K562 (cell line): ENCODE data around the gene MFSD11. TPM values are rescaled to one million over a fixed set of nuclear protein-coding genes. Genes with fewer than 3 reads are reported as not detected.

ENCODE experiments used
- KAT7 ChIP-seq: sonication (generic); formaldehyde crosslinking; IDR thresholded peaks from 2 replicates; pipeline ENCODE4 v1.8.0; 2022; ENCODE audit warnings: missing genetic modification reagents, mild to moderate bottlenecking, borderline replicate concordance
- LARP7 ChIP-seq: fragments of 450-650 bp; IDR thresholded peaks from 2 replicates; pipeline ENCODE4 v1.6.1; 2016
- MECOM ChIP-seq: fragments of 250-450 bp; sonication (Bioruptor Pico); IDR thresholded peaks from 2 replicates; pipeline ENCODE4 v1.8.0; 2022; ENCODE audit warnings: inconsistent platforms
- PBX2 ChIP-seq, 2 experiments: IDR thresholded peaks in 1 of 2; conservative IDR thresholded peaks in 1 of 2; 2 replicates each; pipeline ENCODE4 v1.6.1; 2016; ENCODE audit warnings: low read depth in 2 of 2, mild to moderate bottlenecking in 1 of 2, missing compliant biosample characterization in 1 of 2, missing genetic modification characterization in 1 of 2, moderate library complexity in 1 of 2
- RBFOX2 ChIP-seq: fragments of 200-400 bp; formaldehyde crosslinking; IDR thresholded peaks from 2 replicates; pipeline ENCODE4 v1.6.1; 2017; ENCODE audit warnings: low read depth, mild to moderate bottlenecking, low read length, moderate library complexity
- TGIF2 ChIP-seq: sonication (generic); formaldehyde crosslinking; IDR thresholded peaks from 2 replicates; pipeline ENCODE4 v1.8.1; 2022; ENCODE audit warnings: mild to moderate bottlenecking, missing genetic modification reagents, moderate library complexity
- USF2 ChIP-seq: sonication (generic); formaldehyde crosslinking; IDR thresholded peaks from 2 replicates; pipeline ENCODE4 v1.5.0; 2020; ENCODE audit warnings: missing genetic modification reagents
- ZBTB49 ChIP-seq: sonication (generic); formaldehyde crosslinking; IDR thresholded peaks from 2 replicates; pipeline ENCODE4 v1.8.0; 2022; ENCODE audit warnings: missing genetic modification reagents, mild to moderate bottlenecking, borderline replicate concordance
- ZNF407 ChIP-seq: fragments of 450-650 bp; IDR thresholded peaks from 2 replicates; pipeline ENCODE4 v1.6.1; 2016; ENCODE audit warnings: low read depth
- ZNF436 ChIP-seq: fragments of 250-450, 450-650 bp; sonication (Bioruptor Pico); formaldehyde crosslinking; IDR thresholded peaks from 2 replicates; pipeline ENCODE4 v1.7.0; 2020; ENCODE audit warnings: mild to moderate bottlenecking
- ZNF717 ChIP-seq: fragments of 250-450 bp; sonication (Bioruptor Pico); IDR thresholded peaks from 2 replicates; pipeline ENCODE4 v1.5.0; 2021
- polyA plus RNA-seq, 8 experiments: library from polyadenylated mRNA; depleted of rRNA in 4 of 8; stranded (reverse) in 5 of 8; unstranded in 3 of 8; fragments of >200 nt; fragmentation: Nextera tagmentation in 2 of 8; fragmentation: Illumina TruSeq in 1 of 8; extraction: Ambion mirVana in 2 of 8; extraction: Trizol in 1 of 8; gene quantifications; 2 replicates each; pipeline versions ENCODE4 v1.2.1 to v1.2.3, GENCODE V29; 2011 to 2014; ENCODE audit warnings: inconsistent platforms in 1 of 8, missing spikeins in 1 of 8
- total RNA-seq, 7 experiments: library from RNA; depleted of rRNA in 6 of 7; stranded (reverse); fragments of >200 nt in 6 of 7; fragmentation: Illumina TruSeq in 2 of 7; extraction: Trizol in 2 of 7; gene quantifications; 2 replicates each; pipeline versions ENCODE4 v1.2.1 to v1.2.3, GENCODE V29; 2011 to 2021; ENCODE audit warnings: low replicate concordance in 1 of 7
- TF ChIP-seq, protein P1 (sequence below): fragments of 250-450 bp; sonication (Bioruptor Pico); IDR thresholded peaks from 2 replicates; pipeline ENCODE4 v1.8.0; 2021; ENCODE audit warnings: mild to moderate bottlenecking, moderate library complexity

The MFSD11 gene
- total and polyA plus RNA-seq, 9 of the 15 experiments (the other 6 are each of a cell fraction or from before 2014, with no cell fraction given): 14.4 to 24.5 (median 19.9) TPM

DNA sequence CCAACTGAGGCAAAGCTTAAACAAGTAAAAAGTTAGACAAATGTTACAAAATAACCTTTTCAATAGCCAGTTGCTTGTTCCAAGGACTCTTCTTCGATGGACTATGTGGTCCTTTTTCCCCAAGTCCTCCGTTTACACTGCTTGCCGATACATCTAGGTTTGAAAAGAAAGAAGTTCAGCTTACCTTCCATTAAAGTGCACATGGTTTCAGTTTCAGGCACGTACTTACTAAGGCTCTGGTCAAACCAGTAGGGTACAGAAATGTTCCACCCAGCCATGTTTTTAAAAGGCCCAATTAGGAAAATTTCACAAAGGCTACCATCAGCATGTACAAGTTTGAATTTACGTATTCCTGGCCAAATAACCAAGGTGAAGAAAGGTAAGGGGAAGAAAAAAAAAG lies 2.9 kb upstream of the MFSD11 start (continued):
- no peak for TF ChIP-seq PBX2 (CRISPR knock-in tag; IDR thresholded peaks at IDR 0.05; ENCODE audit: low read depth)
- TF ChIP-seq PBX2 (tag; conservative IDR thresholded peaks at IDR 0.05; ENCODE audit: low read depth): no peak
- TF ChIP-seq KAT7 (CRISPR knock-in tag): 0 out of 2 replicates have a peak, but pooled peaks have one; percentile 63
- TF ChIP-seq TGIF2 (CRISPR knock-in tag): peak; percentile 57; the same call in 1 of the 2 replicates
- no peak for TF ChIP-seq ZNF717
- TF ChIP-seq ZNF436 (CRISPR knock-in tag): no peak
- TF ChIP-seq ZBTB49 (CRISPR knock-in tag): no peak
- TF ChIP-seq, protein P1, sequence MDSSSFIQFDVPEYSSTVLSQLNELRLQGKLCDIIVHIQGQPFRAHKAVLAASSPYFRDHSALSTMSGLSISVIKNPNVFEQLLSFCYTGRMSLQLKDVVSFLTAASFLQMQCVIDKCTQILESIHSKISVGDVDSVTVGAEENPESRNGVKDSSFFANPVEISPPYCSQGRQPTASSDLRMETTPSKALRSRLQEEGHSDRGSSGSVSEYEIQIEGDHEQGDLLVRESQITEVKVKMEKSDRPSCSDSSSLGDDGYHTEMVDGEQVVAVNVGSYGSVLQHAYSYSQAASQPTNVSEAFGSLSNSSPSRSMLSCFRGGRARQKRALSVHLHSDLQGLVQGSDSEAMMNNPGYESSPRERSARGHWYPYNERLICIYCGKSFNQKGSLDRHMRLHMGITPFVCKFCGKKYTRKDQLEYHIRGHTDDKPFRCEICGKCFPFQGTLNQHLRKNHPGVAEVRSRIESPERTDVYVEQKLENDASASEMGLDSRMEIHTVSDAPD: no peak
- no peak for TF ChIP-seq MECOM (CRISPR knock-in tag)
- TF ChIP-seq USF2 (CRISPR knock-in tag): no peak
- peak; percentile 66 for TF ChIP-seq RBFOX2
- no peak for TF ChIP-seq ZNF407
- TF ChIP-seq LARP7: no peak
